GM12874 (cell line): Measurements from ENCODE around the gene CCNL2.

Experiments
- TF ChIP-seq, protein P1 (sequence below): IDR thresholded peaks from 2 replicates; pipeline ENCODE4 v1.5.1; 2011; ENCODE audit warnings: low read depth, mild to moderate bottlenecking, control low read depth, low read length, moderate library complexity; ENCODE audit not compliant: insufficient read depth

The CCNL2 gene

DNA sequence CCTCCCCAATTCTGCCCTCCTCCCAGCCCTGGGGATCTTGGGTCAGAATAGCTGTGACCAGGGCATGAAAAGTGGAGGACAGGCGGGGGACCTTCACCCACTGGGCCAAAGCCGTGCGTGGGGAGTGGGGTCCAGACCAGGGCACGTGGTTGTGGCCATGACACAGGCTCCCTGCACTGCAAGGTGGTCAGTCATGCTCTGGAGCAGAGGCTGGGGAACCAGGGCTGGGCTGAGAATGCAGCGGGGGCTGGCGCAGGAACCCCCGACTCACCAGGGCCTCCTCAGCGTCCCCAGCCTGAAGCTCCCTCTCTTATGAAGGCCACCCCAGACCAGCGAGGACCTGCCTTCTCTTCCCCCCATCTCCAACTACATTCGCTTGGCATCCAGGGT, 52.6 kb downstream of the CCNL2 start:
- TF ChIP-seq, protein P1, sequence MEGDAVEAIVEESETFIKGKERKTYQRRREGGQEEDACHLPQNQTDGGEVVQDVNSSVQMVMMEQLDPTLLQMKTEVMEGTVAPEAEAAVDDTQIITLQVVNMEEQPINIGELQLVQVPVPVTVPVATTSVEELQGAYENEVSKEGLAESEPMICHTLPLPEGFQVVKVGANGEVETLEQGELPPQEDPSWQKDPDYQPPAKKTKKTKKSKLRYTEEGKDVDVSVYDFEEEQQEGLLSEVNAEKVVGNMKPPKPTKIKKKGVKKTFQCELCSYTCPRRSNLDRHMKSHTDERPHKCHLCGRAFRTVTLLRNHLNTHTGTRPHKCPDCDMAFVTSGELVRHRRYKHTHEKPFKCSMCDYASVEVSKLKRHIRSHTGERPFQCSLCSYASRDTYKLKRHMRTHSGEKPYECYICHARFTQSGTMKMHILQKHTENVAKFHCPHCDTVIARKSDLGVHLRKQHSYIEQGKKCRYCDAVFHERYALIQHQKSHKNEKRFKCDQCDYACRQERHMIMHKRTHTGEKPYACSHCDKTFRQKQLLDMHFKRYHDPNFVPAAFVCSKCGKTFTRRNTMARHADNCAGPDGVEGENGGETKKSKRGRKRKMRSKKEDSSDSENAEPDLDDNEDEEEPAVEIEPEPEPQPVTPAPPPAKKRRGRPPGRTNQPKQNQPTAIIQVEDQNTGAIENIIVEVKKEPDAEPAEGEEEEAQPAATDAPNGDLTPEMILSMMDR, result no peak

DNA sequence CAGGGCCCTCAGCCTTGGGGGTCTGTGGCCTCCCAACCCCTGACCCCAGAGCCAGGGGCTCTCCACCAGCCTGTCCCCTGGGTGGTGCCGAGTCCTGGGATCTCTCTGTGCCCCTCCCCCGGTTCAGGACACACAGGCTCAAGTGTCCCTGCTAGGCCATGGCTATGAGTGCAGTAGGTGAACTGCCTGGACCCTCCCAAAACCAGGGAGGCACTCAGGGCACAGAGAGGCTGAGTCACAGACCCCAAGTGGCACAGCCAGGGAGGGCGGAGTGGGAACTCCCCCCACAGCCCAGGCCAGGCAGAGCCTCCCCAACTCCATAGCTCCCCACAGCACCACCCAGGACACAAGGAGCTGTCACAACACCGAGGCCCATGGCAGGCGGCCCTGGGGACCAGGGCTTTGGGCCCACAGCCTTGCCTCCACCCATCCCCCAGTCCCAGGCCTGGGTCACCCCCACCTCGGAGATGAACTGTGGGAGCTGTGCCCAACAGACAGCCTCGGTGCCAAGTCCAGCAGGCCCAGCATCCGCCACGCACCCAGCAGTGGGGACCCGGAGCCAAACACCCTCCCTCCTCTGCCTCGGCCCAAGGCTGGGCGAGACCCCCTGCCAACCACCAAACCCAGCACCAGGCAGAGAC, 53.2 kb downstream of the CCNL2 start:
- TF ChIP-seq, protein P1, result no peak

DNA sequence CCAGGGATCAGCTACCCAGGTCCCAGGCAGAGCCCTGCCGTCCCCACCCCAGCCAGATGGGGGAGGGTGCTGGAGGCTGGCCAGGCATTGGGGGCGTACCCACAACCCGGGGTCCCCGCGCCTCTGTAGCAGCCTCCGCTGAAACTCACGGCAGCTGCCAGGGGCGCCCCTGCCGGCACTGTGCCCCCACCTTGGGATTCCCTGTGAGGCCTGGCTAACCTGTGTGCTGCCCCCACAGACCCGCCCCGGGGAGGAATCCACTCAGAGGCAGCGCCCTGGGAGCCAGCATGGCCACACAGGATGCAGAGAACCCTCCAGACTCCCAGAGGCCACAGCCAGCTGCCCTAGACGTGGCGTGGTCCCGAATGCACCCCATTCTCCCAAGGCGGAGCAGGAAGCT, 53.8 kb downstream of the CCNL2 start:
- TF ChIP-seq, protein P1, result no peak

DNA sequence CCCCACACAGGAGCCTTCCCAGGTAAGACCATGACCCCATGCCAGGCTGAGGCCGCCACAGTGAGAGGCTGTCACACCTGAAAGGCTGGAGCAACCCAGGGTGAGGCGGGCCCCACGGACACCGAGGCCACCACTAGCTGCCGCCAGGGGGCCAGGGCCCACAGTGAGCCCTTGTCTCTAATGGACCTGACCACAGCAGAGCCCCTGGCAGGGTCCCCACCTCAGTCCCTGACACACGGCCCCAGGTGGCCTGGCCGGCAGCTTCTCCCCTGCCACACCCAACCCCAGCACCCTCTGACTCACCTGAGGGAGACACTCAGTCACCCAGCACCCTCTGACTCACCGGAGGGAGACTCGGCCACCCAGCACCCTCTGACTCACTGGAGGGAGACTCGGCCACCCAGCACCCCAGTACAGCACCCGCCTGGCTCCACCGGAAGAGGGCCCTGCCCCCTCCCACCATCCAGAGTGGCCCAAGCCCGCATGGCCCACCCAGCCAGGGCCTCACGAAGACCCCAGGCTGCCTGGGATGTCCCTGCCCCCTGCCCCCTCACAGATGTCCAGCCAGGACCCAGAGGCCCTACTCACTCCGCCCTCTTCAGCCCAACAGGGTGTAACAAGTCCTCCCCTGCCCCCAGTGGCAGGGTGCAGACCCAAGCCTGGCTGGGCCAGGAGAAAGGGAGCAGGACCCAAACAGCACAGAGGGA, 54.3 kb downstream of the CCNL2 start:
- TF ChIP-seq, protein P1, result no peak; the same call in 1 of the 2 replicates

DNA sequence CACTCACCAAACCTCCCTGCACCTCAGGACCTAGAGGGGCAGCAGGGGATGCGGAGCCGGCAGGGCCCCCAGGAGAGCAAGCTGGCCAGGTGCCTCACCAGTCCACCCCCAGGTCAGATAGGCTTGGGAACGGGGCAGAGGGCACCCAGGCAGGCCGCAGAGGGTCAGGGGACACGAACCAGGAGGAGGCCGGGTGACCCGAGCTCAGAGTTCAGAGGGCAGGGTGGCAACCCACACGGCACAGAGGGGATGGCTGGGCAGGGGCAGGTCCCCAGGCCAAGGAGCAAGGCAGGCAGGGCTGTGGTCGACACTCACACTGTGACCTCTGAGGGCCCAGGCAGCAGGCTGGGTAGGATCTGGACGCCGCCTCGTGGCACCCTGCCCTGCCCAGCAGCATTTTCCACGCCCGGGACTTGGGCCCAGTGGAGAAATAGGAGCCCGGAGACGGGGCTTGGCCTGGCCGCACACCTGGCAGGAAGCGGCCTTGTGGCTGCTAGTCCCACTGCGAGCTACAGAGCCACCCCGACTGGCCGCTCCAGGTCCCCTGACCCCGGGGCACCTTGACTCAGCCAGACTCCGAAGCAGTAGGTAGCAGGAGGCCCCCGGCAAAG, 55.2 kb downstream of the CCNL2 start:
- TF ChIP-seq, protein P1, result no peak

DNA sequence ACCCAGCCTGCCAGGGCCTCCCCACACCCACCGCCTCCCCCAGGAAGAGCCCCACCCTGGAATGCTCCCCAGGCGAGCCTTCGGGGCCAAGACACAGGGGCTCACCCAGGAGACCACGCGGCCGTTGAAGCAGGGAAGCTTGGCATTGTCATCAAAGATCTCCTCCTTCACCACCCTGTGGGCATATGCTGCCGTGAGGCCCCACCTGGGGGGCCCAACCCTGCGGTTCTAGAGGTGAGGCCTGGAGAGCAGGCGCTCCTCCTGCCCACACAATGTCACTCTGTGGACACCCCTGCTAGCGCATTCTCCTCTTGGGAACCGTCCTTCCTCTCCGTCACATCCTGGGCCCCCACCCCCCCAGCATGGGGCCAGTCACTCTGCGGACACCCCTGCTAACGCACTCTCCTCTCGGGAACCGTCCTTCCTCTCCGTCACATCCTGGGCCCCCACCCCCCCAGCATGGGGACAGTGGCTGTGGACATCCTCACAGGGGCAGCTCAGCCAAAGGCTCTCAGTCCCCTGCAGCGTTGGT, 56.5 kb downstream of the CCNL2 start:
- TF ChIP-seq, protein P1, result no peak

DNA sequence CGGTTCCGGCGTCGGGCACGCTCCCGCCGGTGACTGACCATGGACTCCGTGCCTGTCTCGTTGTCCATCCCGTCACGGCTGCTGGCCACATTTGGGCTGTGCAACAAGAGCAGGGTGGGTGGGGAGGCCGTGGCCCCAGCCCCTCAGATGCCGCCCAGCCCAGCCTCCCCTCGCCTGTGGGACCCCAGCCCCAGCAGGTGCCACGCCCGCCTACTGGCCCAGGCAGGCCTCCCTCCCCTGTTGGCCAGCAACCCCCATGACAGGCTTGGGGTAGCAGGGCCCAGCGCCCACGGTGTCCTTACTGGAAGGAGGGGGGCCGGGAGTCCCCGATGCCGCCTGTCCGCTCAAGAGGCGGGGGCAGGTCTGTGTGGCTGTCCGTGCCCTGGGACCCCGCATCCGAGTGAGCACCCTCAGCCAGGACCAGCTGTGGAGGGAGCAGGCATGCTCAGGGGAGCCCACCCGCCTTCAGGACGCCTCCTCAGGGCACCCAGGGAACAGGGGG, 57.0 kb downstream of the CCNL2 start:
- TF ChIP-seq, protein P1, result no peak
